Stimulated activated CD8-positive, alpha-beta memory T cell treated with anti-CD3 and anti-CD28 coated beads, Interleukin-12 subunit alpha, Interleukin-12 subunit beta, amount 100 ng/mL, for 24 hours (primary cell): ENCODE data around the gene RBM28.

Source experiments
- DNase-seq: peaks from one replicate; pipeline ENCODE4 v3.0.0-alpha.2; 2020; ENCODE audit errors: extremely low read depth

RBM28 gene, protein sequence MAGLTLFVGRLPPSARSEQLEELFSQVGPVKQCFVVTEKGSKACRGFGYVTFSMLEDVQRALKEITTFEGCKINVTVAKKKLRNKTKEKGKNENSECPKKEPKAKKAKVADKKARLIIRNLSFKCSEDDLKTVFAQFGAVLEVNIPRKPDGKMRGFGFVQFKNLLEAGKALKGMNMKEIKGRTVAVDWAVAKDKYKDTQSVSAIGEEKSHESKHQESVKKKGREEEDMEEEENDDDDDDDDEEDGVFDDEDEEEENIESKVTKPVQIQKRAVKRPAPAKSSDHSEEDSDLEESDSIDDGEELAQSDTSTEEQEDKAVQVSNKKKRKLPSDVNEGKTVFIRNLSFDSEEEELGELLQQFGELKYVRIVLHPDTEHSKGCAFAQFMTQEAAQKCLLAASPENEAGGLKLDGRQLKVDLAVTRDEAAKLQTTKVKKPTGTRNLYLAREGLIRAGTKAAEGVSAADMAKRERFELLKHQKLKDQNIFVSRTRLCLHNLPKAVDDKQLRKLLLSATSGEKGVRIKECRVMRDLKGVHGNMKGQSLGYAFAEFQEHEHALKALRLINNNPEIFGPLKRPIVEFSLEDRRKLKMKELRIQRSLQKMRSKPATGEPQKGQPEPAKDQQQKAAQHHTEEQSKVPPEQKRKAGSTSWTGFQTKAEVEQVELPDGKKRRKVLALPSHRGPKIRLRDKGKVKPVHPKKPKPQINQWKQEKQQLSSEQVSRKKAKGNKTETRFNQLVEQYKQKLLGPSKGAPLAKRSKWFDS

GRCh38 chr7:128343554-128344430 lies at the start of gene RBM28:
Gene RBM28, minus strand, starts transcription at chr7:128343908. Its CDS starts 115 bp downstream, at chr7:128343793.
- peak; percentile 53 for DNase-seq

- DNase-seq, result no peak
These were observed 49.0 kb upstream of the RBM28 start for GRCh38 chr7:128392446-128393327.

- DNase-seq, result no peak
These were observed 48.1 kb upstream of the RBM28 start for GRCh38 chr7:128391805-128392204.

GRCh38 chr7:128390871-128391565 lies 47.3 kb upstream of the RBM28 start:
- no peak for DNase-seq

GRCh38 chr7:128389618-128390329 lies 46.1 kb upstream of the RBM28 start:
- DNase-seq, result no peak

GRCh38 chr7:128389085-128389617 lies 45.4 kb upstream of the RBM28 start:
- no peak for DNase-seq

DNA sequence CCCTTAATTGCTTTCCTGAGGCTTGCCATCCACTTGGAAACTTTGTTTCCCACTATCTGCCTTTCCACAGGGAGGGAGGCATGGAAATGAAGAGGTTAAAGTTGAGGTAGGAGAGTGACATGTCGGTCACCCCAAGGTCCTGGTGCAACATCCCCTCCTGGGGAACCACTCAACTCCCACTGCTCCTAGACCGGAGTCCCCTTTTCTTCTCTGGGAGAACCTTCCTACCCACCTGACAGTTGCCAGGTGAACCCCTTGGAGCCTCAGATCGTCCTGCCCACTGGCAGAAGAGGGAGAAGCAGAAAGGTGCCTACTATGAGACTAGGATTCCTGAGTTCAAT lies 44.4 kb upstream of the RBM28 start:
- no peak for DNase-seq

- DNase-seq, result no peak
These were observed 43.8 kb upstream of the RBM28 start for GRCh38 chr7:128387216-128388144.

DNA sequence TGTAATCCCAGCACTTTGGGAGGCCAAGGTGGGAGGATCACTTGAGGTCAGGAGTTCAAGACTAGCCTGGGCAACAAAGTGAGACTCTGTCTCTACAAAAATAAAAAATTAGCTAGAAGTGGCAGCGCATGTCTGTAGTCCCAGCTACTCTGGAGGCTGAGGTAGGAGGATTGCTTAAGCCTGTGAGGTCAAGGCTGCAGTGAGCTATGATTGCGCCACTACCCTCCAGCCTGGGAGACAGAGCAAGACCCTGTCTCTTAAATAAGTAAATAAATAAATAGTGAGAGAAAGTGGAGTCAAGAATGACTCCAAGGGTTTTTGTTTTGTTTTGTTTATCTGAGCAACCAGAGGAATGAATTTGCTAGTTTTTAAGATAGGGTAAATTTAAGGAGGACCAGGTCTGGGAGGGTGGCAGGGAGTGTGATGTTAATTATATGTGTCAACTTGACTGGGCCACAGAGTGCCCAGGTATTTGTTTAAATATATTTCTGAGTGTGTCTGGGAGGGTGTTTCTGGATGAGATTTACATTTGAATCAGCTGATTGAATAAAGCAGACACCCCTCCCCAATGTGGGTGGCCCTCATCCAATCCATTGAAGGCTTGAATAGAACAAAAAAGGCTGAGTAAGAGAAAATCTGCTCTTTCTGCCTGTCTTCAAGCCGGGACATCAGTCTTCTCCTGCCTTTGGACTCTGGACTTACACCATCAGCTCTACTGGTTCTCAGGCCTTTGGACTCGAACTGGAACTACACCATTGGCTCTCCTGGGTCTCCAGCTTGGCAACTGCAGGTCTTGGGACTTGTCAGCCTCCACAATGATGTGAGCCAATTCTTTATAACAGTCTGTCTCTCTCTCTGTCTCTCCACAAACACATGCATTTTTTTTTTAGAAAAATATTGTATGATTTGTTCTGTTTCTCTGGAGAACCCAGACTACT lies 42.5 kb upstream of the RBM28 start:
- no peak for DNase-seq

DNA sequence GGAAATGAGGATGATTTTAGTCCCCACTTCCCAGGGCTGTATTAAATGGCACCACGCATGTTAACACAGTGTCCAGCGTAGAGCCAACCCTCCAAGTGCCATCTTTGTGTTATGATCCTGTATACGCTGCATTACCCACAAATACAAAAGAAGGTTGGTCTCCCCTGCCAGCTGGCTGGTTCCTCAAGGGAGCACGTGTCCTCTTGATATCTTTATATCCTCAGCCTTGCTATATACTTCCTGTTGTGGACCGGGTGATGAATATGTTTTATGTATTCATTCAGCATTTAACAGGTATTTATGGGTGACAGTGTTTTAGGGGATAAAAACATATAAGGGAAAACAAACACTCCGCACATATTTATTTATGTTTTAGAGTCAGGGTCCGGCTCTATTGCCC lies 41.0 kb upstream of the RBM28 start:
- no peak for DNase-seq

DNA sequence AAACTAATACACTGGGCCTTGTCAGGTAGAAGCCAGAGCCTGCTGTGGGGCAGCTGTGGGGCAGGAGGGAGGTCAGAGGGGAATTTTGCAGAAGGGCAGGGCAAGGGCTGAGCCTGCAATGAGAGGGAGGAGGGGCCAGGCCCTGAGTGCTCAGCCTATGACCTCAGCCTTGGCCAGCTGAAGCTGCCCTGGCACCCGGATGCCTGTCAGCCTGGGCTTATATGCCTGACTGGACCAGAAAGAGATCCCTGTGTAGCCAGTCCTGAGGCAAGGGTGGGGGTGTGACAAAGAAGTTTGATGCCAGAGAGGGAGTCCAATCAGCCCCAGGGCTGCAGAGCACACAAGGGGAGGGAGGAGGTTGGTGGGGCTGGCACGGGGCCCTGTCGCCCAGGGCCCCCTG lies 40.1 kb upstream of the RBM28 start:
- no peak for DNase-seq

DNA sequence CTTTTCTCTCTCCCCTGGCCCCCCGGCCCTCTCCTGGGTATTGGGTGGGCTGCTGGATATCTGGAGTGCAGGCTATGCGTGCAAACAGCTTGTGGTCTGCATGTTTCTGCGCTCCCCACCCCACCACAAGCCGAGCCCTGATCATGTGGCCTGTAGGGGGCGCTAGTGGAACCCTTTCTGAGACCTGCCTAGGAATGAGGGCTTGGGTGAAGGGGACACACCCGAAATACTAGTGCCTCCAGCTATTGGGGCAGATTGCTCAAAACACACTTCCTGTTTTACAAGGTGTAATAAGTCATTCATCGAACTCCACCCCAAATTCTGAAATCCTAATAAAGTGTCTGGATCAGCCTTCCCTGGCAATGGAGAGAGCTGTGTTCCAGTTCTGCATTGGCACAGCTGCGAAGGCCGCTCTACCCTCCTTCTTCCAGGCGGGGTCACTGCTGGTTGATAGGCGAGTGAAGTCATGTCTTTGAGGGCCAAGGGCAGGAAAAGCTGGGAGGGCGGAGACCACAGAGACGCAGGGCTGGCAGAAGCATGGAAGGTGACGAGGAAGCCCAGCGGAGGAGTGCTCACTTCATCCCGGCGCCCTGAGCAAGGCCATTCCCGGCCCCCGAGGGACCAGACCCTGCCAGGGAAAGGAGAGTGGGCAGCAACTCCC lies 37.6 kb upstream of the RBM28 start:
- DNase-seq, result no peak

DNA sequence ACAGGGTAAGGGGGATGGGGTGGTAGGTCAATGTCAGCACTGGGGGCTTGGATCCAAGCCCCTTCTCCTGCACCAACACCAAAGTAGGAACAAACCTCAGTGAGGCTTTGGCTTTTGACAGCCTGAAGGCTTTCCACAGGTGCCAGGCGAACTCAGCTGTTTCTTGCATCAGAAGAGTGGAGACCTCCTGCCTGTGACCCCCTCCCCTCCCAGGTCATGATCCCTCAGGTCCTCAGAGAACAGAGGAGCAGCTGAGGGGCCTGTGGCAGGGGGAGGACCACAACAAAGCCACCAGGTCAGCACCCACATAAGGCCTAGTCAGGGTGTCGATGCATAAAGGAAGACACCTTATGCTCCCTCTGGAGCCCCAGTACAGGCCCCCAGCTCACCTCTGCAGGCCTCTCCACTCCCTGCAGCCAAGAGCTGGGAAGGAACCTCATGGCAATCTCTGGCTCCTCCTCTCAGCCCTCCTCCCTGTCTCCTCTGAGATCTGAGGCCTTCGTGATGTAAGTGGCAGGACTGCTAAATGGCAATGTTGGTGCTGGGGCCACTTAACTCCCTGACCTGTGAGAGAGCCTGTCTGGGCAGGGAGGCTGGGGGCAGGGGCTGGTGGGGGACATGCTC lies 36.9 kb upstream of the RBM28 start:
- DNase-seq, result no peak

DNA sequence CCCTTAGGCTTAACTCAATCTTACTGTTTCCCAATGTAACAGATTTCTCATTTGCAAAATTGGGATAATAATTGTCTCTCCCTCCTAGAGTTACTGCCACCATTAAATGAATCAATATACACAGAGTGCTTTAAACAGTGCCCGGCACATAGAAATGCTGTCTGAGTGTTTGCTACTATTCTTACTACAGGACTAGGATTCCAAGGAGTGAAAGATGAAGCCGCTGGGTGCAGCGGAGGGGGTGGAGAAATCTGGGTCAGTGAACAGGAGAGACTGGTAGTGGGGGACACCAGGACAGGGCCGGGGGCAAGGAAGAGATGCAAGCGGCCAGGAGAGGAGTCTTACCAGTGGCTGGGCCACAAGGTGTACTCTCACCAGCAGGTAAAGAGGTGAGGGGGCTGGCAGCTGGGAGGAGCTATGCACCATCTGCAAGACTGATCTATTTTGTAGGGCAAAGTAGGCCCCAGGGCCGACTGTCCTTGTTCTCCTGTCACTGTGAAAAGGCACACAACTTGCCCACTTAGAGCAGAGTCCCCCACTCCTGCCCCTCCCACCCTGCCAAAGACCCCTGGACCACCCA lies 36.3 kb upstream of the RBM28 start:
- no peak for DNase-seq

- DNase-seq, result no peak
These were observed 34.9 kb upstream of the RBM28 start for GRCh38 chr7:128378637-128379036.

DNA sequence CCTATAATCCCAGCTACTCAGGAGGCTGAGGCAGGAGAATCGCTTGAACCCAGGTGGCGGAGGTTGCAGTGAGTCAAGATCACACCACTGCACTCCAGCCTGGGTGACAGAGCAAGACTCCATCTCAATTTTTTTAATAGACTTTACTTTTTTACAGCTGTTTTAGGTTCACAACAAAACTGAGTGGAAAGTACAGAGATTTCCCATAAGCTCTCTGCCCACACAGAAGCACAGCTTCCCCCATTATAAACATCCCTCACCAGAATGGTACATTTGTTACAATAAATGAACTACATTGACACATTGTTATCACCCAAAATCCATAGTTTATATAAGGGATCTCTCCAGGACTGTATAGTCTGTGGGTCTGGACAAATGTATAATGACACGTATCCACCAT lies 32.4 kb upstream of the RBM28 start:
- no peak for DNase-seq
